GM06990 (cell line): ENCODE results near the gene FAM50B.

ENCODE experiments used
- DNase-seq: peaks from one replicate; pipeline ENCODE4 v3.0.0-alpha.2; 2011; ENCODE audit not compliant: insufficient read length; ENCODE audit errors: extremely low read depth
- H3K27me3 ChIP-seq: replicated peaks from 2 replicates; pipeline ENCODE4 v1.6.0; 2011; ENCODE audit warnings: low read length; ENCODE audit not compliant: control insufficient read depth, insufficient read depth
- H3K36me3 ChIP-seq: 2 replicates; pipeline ENCODE4 v1.5.1; 2011; ENCODE audit warnings: low read length; ENCODE audit not compliant: control insufficient read depth, insufficient read depth
- H3K4me3 ChIP-seq: replicated peaks from 2 replicates; pipeline ENCODE4 v1.5.1; 2011; ENCODE audit warnings: low read depth, mild to moderate bottlenecking, control low read depth, low read length
- CTCF ChIP-seq: IDR thresholded peaks from 2 replicates; pipeline ENCODE4 v1.5.1; 2011; ENCODE audit warnings: low read length, control low read depth, mild to moderate bottlenecking, inconsistent platforms; ENCODE audit not compliant: insufficient read depth, poor library complexity, severe bottlenecking

FAM50B gene

GRCh38 chr6:3884007-3884745, 35.0 kb downstream of the FAM50B start:
- no peak for DNase-seq
- TF ChIP-seq CTCF = no peak
- Histone ChIP-seq H3K36me3 (no peaks in the 10 kb centered on the region), H3K4me3 (no peak overlapping the region), H3K27me3 (no peaks in the 10 kb centered on the region; the same call in 1 of the 2 replicates)

- DNase-seq = no peak
- H3K36me3 ChIP-seq = no peaks in the 10 kb centered on the region
- no peak overlapping the region for H3K4me3 ChIP-seq
- H3K27me3 ChIP-seq = no peaks in the 10 kb centered on the region; the same call in 1 of the 2 replicates
- peak; percentile 22 for TF ChIP-seq CTCF
These were observed 36.3 kb downstream of the FAM50B start for GRCh38 chr6:3885262-3886036.

GRCh38 chr6:3887150-3887700, 38.1 kb downstream of the FAM50B start:
- TF ChIP-seq CTCF = peak; percentile 34
- Histone ChIP-seq H3K36me3 (no peaks in the 10 kb centered on the region), H3K27me3 (no peaks in the 10 kb centered on the region; the same call in 1 of the 2 replicates), H3K4me3 (no peak overlapping the region)
- no peak for DNase-seq

- DNase-seq = no peak
- Histone ChIP-seq H3K27me3 (no peaks in the 10 kb centered on the region; the same call in 1 of the 2 replicates), H3K4me3 (no peak overlapping the region), H3K36me3 (no peaks in the 10 kb centered on the region)
- TF ChIP-seq CTCF = no peak
These were observed 39.2 kb downstream of the FAM50B start for GRCh38 chr6:3888153-3888957.

GRCh38 chr6:3890047-3890446, 40.9 kb downstream of the FAM50B start:
- H3K36me3 ChIP-seq = no peaks in the 10 kb centered on the region
- TF ChIP-seq CTCF = no peak
- DNase-seq = no peak
- no peak overlapping the region for H3K4me3 ChIP-seq
- H3K27me3 ChIP-seq = no peaks in the 10 kb centered on the region; the same call in 1 of the 2 replicates
